ENCODE data around the gene CEBPZ.

Gene CEBPZ

GRCh38 chr2:37173741-37174140 lies 57.7 kb downstream of the CEBPZ start:
- DNase-seq (ENCODE audit: low read depth) = no peak

GRCh38 chr2:37171624-37171950 lies 59.8 kb downstream of the CEBPZ start:
- DNase-seq (ENCODE audit: low read depth) = no peak

GRCh38 chr2:37168217-37168981 lies 63.0 kb downstream of the CEBPZ start:
- no peak for DNase-seq (ENCODE audit: low read depth)

- DNase-seq (ENCODE audit: low read depth) = no peak
Measured at GRCh38 chr2:37167636-37168180, 63.7 kb downstream of the CEBPZ start.

- DNase-seq (ENCODE audit: low read depth) = no peak
Measured at GRCh38 chr2:37164757-37165156, 66.6 kb downstream of the CEBPZ start.

- peak; percentile 26 for DNase-seq (ENCODE audit: low read depth)
Measured at GRCh38 chr2:37156857-37157714, 74.3 kb downstream of the CEBPZ start, which contains the start of gene EIF2AK2. EIF2AK2 (minus strand) TSS chr2:37156980; CDS start chr2:37147806, 9,174 bp downstream.

GRCh38 chr2:37156071-37156856 lies 75.1 kb downstream of the CEBPZ start:
- DNase-seq (ENCODE audit: low read depth) = peak; percentile 19

GRCh38 chr2:37154785-37155184 lies 76.6 kb downstream of the CEBPZ start:
- no peak for DNase-seq (ENCODE audit: low read depth)

GRCh38 chr2:37153224-37153623 lies 78.2 kb downstream of the CEBPZ start:
- no peak for DNase-seq (ENCODE audit: low read depth)
